ENCODE data around the gene TRIM23.
"Not testable (repeated sequence)": the region's sequence is repeated elsewhere in the genome, so short reads cannot be mapped to it uniquely, and the experiment has no call there.

TRIM23 gene

DNA sequence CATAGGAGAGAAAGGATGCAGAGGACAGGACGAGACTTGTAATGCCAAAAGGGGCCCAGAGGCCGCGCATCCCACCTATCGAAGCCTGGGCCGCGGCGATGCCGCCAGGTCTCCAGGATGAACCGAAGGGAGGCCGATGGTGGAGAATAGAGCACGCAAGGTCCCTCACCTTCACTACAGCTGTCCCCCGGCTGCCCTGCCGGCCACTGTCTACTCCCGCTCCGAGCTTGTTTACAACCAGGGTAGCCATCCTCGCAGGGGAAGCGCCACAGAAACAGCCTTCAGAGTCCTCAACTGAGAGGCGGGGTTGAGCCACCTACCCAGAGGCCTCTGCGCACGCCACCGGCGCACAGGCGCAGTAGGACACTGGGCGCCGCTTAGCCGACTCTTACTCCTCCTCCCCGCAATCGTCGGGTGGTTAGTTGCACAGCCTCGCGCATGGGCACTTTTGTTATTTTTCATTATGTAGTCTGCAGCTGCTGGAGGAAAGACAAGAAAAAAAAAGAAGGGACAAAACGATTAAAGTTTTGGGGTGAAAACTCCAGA, at the start of gene TRIM23:
TRIM23 (minus strand) TSS at position 309 of the 546 bp plus-strand sequence; CDS start at position 250, 59 bp downstream.
- peak; percentile 79 for DNase-seq (ENCODE audit: low read depth in 2 of 2)

DNA sequence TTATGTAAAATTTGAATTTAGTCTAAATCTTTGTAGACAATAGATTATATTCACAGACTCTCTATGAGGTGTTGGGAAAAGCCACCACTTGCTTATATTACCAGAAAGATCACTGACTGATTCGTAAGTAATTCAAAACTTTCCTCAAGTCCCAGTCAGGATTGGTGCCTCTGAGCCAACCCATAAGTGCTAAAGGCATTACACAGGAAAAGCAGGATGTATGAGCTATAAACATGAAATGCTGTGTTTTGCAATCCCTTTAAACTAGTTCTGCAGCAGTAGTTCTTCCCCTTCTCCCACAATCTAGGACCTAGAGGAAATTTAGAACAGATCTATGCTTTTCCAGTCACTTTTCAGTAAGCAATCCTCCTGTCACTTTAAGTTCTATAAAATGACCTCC, 48.7 kb upstream of the TRIM23 start:
- DNase-seq (ENCODE audit: low read depth in 2 of 2), result no peak

- no peak for DNase-seq (ENCODE audit: low read depth in 2 of 2)
Observed at GRCh38 chr5:65668696-65669095, 44.6 kb upstream of the TRIM23 start.

DNA sequence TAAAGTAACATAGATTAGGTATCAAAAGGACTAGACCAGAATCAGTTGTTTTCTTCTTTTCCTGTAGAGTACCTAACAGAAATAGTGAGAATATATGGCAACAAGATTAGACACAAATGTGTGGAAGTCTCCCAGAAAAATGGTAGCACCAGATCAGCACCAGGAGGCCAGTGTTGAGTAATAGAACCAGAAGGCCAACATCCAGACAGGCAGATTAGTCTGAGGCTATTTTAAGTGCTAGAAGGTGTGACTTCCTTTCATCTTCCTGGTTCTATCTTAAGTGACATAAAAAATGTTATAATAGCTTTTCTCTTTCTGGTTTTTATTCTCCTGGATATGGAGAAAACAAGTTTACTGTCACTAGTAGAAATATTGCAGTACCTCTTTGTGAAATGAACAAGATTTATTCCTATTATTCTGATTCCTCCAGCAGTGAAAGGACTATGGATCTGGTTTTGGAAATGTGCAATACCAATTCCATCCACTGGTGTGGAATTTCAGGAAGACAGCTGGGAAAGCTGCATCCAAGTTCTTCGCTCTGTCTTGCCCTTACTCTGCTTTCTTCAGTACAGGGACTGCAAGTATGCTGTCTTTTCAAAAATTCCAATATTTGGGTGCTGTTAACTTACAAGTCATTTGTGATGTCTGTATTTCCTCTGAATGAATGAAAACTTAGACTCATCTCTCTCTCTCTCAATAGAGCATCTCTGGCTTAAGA, 39.8 kb upstream of the TRIM23 start:
- no peak for DNase-seq (ENCODE audit: low read depth in 2 of 2)

DNA sequence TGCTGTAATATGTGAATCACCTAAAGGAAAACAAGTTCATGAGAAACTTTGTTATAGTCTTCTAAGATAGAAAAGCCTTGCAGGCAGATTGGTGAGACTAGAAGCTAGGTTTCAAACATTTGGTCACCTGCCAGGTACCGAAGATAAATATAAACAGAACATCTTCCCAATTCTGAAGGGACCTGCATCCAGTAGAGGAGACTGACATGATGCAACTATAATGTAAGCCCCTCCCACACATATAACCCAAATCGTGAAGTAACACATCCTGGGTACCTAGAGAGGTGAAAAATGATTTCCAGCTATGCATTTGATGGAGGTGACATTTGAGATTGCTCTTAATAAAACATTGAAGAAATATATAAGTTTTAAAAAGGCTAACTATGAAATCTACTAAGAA, 30.6 kb upstream of the TRIM23 start:
- DNase-seq (ENCODE audit: low read depth in 2 of 2), result no peak

GRCh38 chr5:65651144-65651543, 27.0 kb upstream of the TRIM23 start:
- no peak for DNase-seq (ENCODE audit: low read depth in 2 of 2)

GRCh38 chr5:65647941-65648340, 23.8 kb upstream of the TRIM23 start:
- DNase-seq (ENCODE audit: low read depth in 2 of 2), result no peak

- DNase-seq (ENCODE audit: low read depth in 2 of 2), result no peak
Observed at GRCh38 chr5:65646938-65647337, 22.8 kb upstream of the TRIM23 start.

GRCh38 chr5:65640240-65640639, 16.1 kb upstream of the TRIM23 start:
- no peak for DNase-seq (ENCODE audit: low read depth in 2 of 2)

- no peak for DNase-seq (ENCODE audit: low read depth in 2 of 2)
Observed at GRCh38 chr5:65630981-65631380, 6.8 kb upstream of the TRIM23 start.

- DNase-seq (ENCODE audit: low read depth in 2 of 2), result no peak
Observed at GRCh38 chr5:65625743-65626142, 1.6 kb upstream of the TRIM23 start.

GRCh38 chr5:65624571-65625555, 730 bp upstream of the TRIM23 start, which contains the start of the genes SHLD3 and TRAPPC13:
TSS of gene SHLD3 (plus strand) at chr5:65625027. CDS start at chr5:65629588, 4,561 bp downstream.
TSS of gene TRAPPC13 (plus strand) at chr5:65625027. CDS start at chr5:65625061, 34 bp downstream.
- peak; percentile 57 to 68 for DNase-seq (ENCODE audit: low read depth in 2 of 2)

DNA sequence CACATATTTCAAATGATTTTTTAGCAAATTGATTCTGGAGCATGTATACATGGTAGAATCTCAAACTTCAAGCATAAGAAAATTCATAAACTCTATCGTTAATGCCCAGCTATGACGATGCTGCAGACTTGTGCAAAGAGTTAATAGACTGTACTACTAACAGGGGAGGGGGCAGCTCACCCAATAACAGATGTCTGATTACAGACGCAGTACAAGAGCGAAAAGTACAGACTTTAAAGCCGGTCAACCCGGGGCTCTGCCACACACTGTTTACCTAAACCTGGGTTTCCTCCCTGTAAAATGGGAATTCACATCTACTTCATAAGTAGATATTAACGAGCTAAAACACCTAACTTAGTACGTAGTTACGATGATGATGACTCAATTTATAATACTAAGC, 651 bp downstream of the TRIM23 start:
- no peak for DNase-seq (ENCODE audit: low read depth in 2 of 2)

DNA sequence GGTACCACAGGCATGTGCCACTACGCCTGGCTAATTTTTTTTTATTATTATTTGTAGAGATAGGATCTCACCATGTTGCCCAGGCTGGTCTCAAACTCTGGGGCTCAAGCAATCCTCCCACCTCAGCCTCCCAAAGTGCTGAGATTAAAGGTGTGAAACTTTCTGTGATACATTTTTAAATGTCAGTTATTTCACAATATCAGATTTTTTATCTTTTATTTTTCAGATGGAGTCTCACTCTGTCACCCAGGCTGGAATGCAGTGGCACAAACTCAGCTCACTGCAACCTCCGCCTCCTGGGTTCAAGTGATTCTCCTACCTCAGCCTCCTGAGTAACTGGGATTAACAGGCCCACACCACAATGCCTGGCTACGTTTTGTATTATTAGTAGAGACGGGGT, 2.2 kb downstream of the TRIM23 start:
- DNase-seq (ENCODE audit: low read depth in 2 of 2), result not testable (repeated sequence)

DNA sequence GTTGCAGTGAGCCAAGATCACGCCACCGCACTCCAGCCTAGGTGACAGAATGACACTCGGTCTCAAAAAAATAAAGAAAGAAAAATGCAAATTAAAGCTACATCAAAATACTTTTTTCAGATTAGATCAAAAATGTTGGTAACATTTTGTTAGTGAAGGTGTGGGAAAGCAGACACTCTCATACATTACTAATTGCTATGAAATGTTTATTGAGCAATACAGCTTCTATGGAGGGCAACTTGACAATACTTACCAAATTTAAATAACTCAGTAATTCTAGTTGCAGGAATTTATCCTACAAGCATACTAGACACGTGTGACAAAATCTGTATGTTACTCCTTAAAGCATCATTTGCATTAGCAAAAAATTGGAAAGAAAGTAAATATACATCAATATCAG, 4.1 kb downstream of the TRIM23 start:
- no peak for DNase-seq (ENCODE audit: low read depth in 2 of 2)

DNA sequence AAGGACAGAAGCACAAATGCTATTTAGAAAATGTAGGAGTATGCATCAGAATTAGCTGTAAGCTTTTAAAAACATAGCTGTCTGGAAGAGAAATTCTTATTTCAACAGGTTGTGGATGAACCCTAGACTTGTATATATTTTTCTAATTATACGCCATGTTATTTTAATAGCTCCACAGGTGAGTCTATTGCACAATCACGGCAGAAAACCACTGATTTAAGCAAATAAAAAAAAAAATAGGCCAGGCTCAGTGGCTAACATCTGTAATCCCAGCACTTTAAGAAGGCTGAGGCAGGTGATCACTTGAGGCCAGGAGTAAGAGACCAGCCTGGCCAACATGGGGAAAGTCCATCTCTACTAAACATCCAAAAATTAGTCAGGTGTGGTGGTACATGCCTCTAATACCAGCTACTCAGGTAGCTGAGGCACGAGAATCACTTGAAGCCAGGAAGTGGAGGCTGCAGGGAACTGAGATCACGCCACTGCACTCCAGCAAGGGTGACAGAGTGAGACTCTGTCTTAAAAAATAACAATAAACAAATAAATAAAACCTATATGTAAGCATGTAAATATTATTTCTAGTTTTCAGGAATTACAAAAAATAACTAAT, 11.7 kb downstream of the TRIM23 start:
- DNase-seq (ENCODE audit: low read depth in 2 of 2), result no peak

- no peak for DNase-seq (ENCODE audit: low read depth in 2 of 2)
Observed at GRCh38 chr5:65611524-65611923, 12.6 kb downstream of the TRIM23 start.

GRCh38 chr5:65601761-65602160, 22.4 kb downstream of the TRIM23 start:
- DNase-seq (ENCODE audit: low read depth in 2 of 2), result not testable (repeated sequence)

GRCh38 chr5:65588694-65589093, 35.4 kb downstream of the TRIM23 start:
- no peak for DNase-seq (ENCODE audit: low read depth in 2 of 2)

DNA sequence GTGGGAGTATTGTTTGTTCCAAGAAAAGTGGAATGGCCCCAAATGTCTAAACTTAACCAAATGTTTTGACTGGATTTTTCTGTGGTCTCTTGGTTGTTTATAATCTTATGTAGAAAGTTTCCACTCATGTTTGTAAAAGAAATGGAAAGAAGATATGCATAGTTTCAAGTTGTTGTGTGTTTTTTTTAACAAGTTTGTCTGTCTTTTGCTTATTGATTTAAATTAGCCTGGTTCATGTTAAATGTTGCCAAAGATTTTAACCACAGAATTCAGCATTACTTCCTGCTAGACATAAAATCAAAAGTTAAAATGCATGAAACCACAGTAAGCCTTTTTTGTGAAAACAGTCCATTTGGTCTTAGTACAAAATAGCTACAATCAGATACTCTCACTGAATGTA, 47.0 kb downstream of the TRIM23 start:
- DNase-seq (ENCODE audit: low read depth in 2 of 2), result no peak

DNA sequence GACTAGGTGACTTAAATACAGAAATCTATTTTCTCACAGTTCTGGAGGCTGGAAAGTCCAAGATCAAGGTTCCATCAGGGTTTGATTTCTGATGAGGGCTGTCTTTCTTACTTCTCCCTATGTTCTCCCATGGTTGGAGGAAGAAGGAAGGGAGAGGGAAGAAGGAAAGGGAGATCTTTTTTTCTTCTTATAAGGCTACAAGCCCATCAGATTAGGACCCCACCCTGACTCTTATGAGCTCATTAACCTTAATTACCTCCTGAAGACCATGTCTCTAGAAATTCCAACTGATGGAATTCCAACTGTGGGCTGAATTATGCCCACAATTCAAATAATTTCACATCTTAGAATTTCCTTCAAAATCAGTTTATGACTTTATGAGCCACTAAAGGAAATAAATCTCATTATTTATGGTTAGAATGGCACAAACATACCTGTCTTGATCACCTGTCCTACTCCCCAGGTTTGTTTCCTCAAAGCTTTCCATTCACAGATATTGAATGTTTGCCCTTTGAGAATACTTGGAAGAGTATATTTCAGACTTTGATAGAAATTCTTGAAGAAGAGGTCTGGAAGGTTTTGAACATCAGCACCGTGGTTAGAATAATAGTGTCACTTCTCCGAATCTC, 53.4 kb downstream of the TRIM23 start:
- no peak for DNase-seq (ENCODE audit: low read depth in 2 of 2)
